Endothelial cell of umbilical vein (primary cell): ENCODE results near the gene SH3GL1. TPM values are rescaled to one million over a fixed set of nuclear protein-coding genes. Genes with fewer than 3 reads are reported as not detected.

Experiments
- BruUV-seq: library from RNA; stranded (reverse); fragments of 400-500 nt; replicated peaks from 2 replicates; lab custom pipeline; 2021; lab: Mats Ljungman, UMichigan
- CTCF ChIA-PET: fragments of 300-600, 350-600 bp; sonication (Branson Sonifier 250); formaldehyde crosslinking; loops from one replicate; lab custom pipeline; 2021; ENCODE audit warnings: antibody characterized with exemption, inconsistent platforms; lab: Charles Lee
- POLR2A ChIA-PET: fragments of 300-600, 350-600 bp; sonication (Branson Sonifier 250); formaldehyde crosslinking; loops from one replicate; lab custom pipeline; 2021; ENCODE audit warnings: antibody characterized with exemption, inconsistent platforms; lab: Charles Lee
- DNase-seq: peaks from one replicate; pipeline ENCODE4 v3.0.0-alpha.2; 2011; ENCODE audit warnings: low read depth, low spot score
- FAIRE-seq: peaks from 2 replicates; lab custom pipeline; 2011; peaks lifted over from hg19 to GRCh38; lab: Jason Lieb, UNC
- H2AFZ ChIP-seq: 2 replicates; pipeline ENCODE4 v1.6.0; 2012; ENCODE audit warnings: low read depth, low read length, control low read depth, inconsistent platforms
- H3K27ac ChIP-seq: 2 replicates; pipeline ENCODE4 v1.5.1; 2011; ENCODE audit warnings: low read depth, mild to moderate bottlenecking, control low read depth, low read length, moderate library complexity; ENCODE audit not compliant: insufficient read depth
- H3K27me3 ChIP-seq, 2 experiments: 2 replicates each; pipeline versions ENCODE4 v1.6.0 to v1.6.1; 2011; ENCODE audit warnings: low read length in 2 of 2, mixed read lengths in 1 of 2; ENCODE audit not compliant: control insufficient read depth in 2 of 2, insufficient read depth in 2 of 2
- H3K36me3 ChIP-seq, 2 experiments: 2 replicates in 1 of 2; 3 replicates in 1 of 2; pipeline ENCODE4 v1.5.1; 2011; ENCODE audit warnings: low read length in 2 of 2, mild to moderate bottlenecking in 1 of 2, moderate library complexity in 1 of 2; ENCODE audit not compliant: control insufficient read depth in 2 of 2, insufficient read depth in 2 of 2; ENCODE audit errors: extremely low read depth in 1 of 2
- H3K4me1 ChIP-seq: 3 replicates; pipeline ENCODE4 v1.5.1; 2011; ENCODE audit warnings: mild to moderate bottlenecking, low read length; ENCODE audit not compliant: control insufficient read depth, insufficient read depth; ENCODE audit errors: extremely low read depth
- H3K4me2 ChIP-seq: 2 replicates; pipeline ENCODE4 v1.6.1; 2011; ENCODE audit warnings: low read length, control low read depth, mixed read lengths; ENCODE audit not compliant: insufficient read depth
- H3K4me3 ChIP-seq, 3 experiments: fragments of 200-600 bp in 1 of 3; sonication (generic), shearing (Covaris generic) in 1 of 3; replicated peaks in 1 of 3; 2 replicates each; pipeline ENCODE4 v1.5.1; 2011 to 2016; ENCODE audit warnings: control low read depth in 3 of 3, low read length in 3 of 3, mild to moderate bottlenecking in 2 of 3, inconsistent platforms in 1 of 3, low read depth in 1 of 3, moderate library complexity in 1 of 3; ENCODE audit not compliant: insufficient read depth in 1 of 3
- H3K79me2 ChIP-seq: 2 replicates; pipeline ENCODE4 v1.6.0; 2012; ENCODE audit warnings: low read length, inconsistent platforms; ENCODE audit not compliant: control insufficient read depth, insufficient read depth
- H3K9ac ChIP-seq: replicated peaks from 2 replicates; pipeline ENCODE3; 2011; ENCODE audit warnings: low read length, control low read depth; ENCODE audit not compliant: insufficient read depth; ENCODE audit errors: extremely low read depth
- H3K9me1 ChIP-seq: replicated peaks from 3 replicates; pipeline ENCODE4 v1.6.0; 2011; ENCODE audit warnings: mild to moderate bottlenecking, low read length; ENCODE audit not compliant: control insufficient read depth, insufficient read depth; ENCODE audit errors: extremely low read depth
- H3K9me3 ChIP-seq: replicated peaks from 2 replicates; pipeline ENCODE4 v1.5.1; 2012; ENCODE audit warnings: low read length, inconsistent platforms; ENCODE audit not compliant: control insufficient read depth, insufficient read depth
- H4K20me1 ChIP-seq: replicated peaks from 2 replicates; pipeline ENCODE3; 2011; ENCODE audit warnings: mild to moderate bottlenecking, low read length; ENCODE audit not compliant: control insufficient read depth, insufficient read depth; ENCODE audit errors: extremely low read depth
- EZH2 ChIP-seq: IDR thresholded peaks from 2 replicates; pipeline ENCODE4 v1.6.1; 2012; ENCODE audit warnings: borderline replicate concordance, low read depth, mild to moderate bottlenecking, moderate library complexity, low read length, inconsistent platforms; ENCODE audit not compliant: severe bottlenecking
- FOS ChIP-seq: IDR thresholded peaks from 2 replicates; pipeline ENCODE4 v1.6.1; 2011; ENCODE audit warnings: mild to moderate bottlenecking, low read length, moderate library complexity, borderline replicate concordance; ENCODE audit not compliant: insufficient read depth
- GATA2 ChIP-seq: IDR thresholded peaks from 2 replicates; pipeline ENCODE4 v1.7.0; 2011; ENCODE audit warnings: low read depth, mild to moderate bottlenecking, moderate library complexity, mixed read lengths, low read length; ENCODE audit not compliant: insufficient read length, insufficient read depth
- JUN ChIP-seq: IDR thresholded peaks from 2 replicates; pipeline ENCODE4 v1.6.1; 2011; ENCODE audit warnings: borderline replicate concordance, low read depth; ENCODE audit not compliant: insufficient read length, insufficient read depth
- MYC ChIP-seq: IDR thresholded peaks from one replicate; pipeline ENCODE4 v1.6.1; 2011; ENCODE audit warnings: mild to moderate bottlenecking, low read depth, low read length
- POLR2A ChIP-seq: IDR thresholded peaks from 2 replicates; pipeline ENCODE4 v1.6.1; 2012; ENCODE audit warnings: low read depth, mild to moderate bottlenecking, control low read depth, low read length
- POLR2AphosphoS5 ChIP-seq: IDR thresholded peaks from 2 replicates; pipeline ENCODE4 v1.6.1; 2012; ENCODE audit warnings: low read depth, mild to moderate bottlenecking, control low read depth, low read length, moderate library complexity; ENCODE audit not compliant: insufficient read depth
- dilution Hi-C: fragments of 300-500 bp; cut with MboI; formaldehyde crosslinking; loops from one replicate; pipeline ENCODE4 v1.15.0; 2019; ENCODE audit warnings: low sequenced_read_pairs; ENCODE audit not compliant: extremely low pct_ligation_motif_present
- intact Hi-C: fragments of 100-400 bp; cut with micrococcal nuclease; formaldehyde crosslinking; loops from one replicate; pipeline ENCODE4 v1.10.0; 2022
- polyA plus RNA-seq, 4 experiments: library from polyadenylated mRNA; depleted of rRNA in 3 of 4; stranded (reverse) in 3 of 4; unstranded in 1 of 4; fragments of >200 nt; gene quantifications; 2 replicates each; pipeline versions ENCODE4 v1.2.1 to v1.2.3, GENCODE V29; 2011 to 2012; ENCODE audit warnings: missing spikeins in 1 of 4
- total RNA-seq: library from RNA; stranded (reverse); gene quantifications from 2 replicates; pipeline ENCODE4 v1.2.3, GENCODE V29; 2021
- TF ChIP-seq, protein P1 (sequence below), 2 donors: IDR thresholded peaks; 1 replicate in 1 of 2; 2 replicates in 1 of 2; pipeline ENCODE4 v1.5.1; 2011; ENCODE audit warnings: low read length in 2 of 2, mild to moderate bottlenecking in 2 of 2, moderate library complexity in 2 of 2, control low read depth in 1 of 2, inconsistent platforms in 1 of 2, low read depth in 1 of 2; ENCODE audit not compliant: insufficient read depth in 1 of 2; ENCODE audit errors: extremely low read depth in 1 of 2
- TF ChIP-seq, protein P2 (sequence below): IDR thresholded peaks from 2 replicates; pipeline ENCODE4 v1.6.1; 2011; ENCODE audit not compliant: insufficient read depth, insufficient read length

SH3GL1 gene
- total and polyA plus RNA-seq, 2 donors (not counting 3 experiments of a cell fraction or from before 2014, with no cell fraction given) = 143 to 145 TPM

DNA sequence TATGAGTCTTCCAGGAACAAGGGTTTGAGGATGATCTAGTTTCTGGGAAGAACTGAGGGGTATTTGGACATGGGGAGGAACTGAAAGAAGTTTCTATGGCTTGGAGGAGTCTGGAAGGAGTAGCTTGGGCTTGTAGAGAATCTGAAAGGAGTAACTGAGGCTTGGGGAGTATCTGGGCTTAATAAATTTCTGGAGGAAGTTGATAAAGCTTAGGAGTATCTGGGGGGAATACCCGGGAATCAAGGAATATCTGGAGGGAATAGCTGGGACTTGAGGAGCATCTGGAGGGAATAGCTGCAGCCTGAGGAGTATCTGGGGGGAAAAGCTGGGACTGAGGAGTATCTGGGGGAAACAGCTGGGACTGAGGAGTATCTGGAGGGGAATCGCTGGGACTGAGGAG lies 79.9 kb downstream of the SH3GL1 start:
- H2AFZ ChIP-seq = no peak overlapping the region
- no peak overlapping the region for H3K4me3 ChIP-seq
- ChIA-PET CTCF (interaction anchor here (1.3 to 2.4 kb wide), 4 partner anchors 11 to 32 kb away, joined by 5 to 9 read pairs (median 5); partner anchors contain the start of gene MPND), POLR2A (interaction anchor here (1.1 kb wide), 1 partner anchor 22 kb away, joined by 3 read pairs; no protein-coding TSS in a partner anchor)
- no peak overlapping the region for H3K9ac ChIP-seq
- no peak overlapping the region for H3K27ac ChIP-seq
- TF ChIP-seq JUN = no peak
- TF ChIP-seq FOS = no peak
- no peak for TF ChIP-seq MYC
- no peak for TF ChIP-seq POLR2A
- no peak for TF ChIP-seq EZH2
- TF ChIP-seq GATA2 = no peak
- TF ChIP-seq, protein P1, sequence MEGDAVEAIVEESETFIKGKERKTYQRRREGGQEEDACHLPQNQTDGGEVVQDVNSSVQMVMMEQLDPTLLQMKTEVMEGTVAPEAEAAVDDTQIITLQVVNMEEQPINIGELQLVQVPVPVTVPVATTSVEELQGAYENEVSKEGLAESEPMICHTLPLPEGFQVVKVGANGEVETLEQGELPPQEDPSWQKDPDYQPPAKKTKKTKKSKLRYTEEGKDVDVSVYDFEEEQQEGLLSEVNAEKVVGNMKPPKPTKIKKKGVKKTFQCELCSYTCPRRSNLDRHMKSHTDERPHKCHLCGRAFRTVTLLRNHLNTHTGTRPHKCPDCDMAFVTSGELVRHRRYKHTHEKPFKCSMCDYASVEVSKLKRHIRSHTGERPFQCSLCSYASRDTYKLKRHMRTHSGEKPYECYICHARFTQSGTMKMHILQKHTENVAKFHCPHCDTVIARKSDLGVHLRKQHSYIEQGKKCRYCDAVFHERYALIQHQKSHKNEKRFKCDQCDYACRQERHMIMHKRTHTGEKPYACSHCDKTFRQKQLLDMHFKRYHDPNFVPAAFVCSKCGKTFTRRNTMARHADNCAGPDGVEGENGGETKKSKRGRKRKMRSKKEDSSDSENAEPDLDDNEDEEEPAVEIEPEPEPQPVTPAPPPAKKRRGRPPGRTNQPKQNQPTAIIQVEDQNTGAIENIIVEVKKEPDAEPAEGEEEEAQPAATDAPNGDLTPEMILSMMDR (IDR thresholded peaks at IDR 0.05; ENCODE audit: extremely low read depth in 1 of 2, insufficient read depth in 1 of 2, low read depth in 1 of 2, low read length in 2 of 2) = no peak
- TF ChIP-seq, protein P2, sequence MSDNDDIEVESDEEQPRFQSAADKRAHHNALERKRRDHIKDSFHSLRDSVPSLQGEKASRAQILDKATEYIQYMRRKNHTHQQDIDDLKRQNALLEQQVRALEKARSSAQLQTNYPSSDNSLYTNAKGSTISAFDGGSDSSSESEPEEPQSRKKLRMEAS = no peak
- no peak for TF ChIP-seq POLR2AphosphoS5
- no peaks in the 10 kb centered on the region for H3K4me1 ChIP-seq
- no peak overlapping the region for H3K4me2 ChIP-seq
- no peak for DNase-seq
- no peaks in the 10 kb centered on the region for H3K9me3 ChIP-seq
- no TSS peak for BruUV-seq
- no peaks in the 10 kb centered on the region for H3K27me3 ChIP-seq
- no peaks in the 10 kb centered on the region for H3K9me1 ChIP-seq
- H3K36me3 ChIP-seq = peaks cover 0 to 2% of the 10 kb centered on the region in 2 experiments
- no peaks in the 10 kb centered on the region for H3K79me2 ChIP-seq
- no peak for FAIRE-seq
- H4K20me1 ChIP-seq = no peaks in the 10 kb centered on the region
- dilution Hi-C loops (no loop called here), intact Hi-C loops (no loop called here)
